ENCODE data around the gene DDR1.
"Not testable (repeated sequence)": the region's sequence is repeated elsewhere in the genome, so short reads cannot be mapped to it uniquely, and the experiment has no call there.

DDR1 gene

DNA sequence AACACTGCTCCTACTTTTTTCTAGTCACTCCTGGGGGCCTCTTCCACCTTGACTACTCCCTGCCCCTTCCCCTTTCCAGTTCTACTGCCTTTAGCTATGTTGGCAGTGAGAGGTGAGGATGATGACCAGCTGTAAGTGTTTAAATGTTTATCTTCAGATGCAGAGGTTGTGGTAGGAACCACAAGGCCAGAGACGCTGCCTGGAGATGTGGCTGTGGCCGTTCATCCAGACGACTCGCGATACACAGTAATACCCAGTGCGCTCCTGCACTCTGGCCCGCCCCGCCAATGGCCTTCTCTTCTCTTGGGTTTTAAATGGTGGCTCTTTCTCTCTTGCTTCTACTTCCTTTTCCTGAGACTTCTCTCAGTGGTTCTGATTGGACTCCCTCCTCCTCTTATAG is 34.4 kb downstream of the DDR1 start:
- no peak for DNase-seq (ENCODE audit: low read depth)

DNA sequence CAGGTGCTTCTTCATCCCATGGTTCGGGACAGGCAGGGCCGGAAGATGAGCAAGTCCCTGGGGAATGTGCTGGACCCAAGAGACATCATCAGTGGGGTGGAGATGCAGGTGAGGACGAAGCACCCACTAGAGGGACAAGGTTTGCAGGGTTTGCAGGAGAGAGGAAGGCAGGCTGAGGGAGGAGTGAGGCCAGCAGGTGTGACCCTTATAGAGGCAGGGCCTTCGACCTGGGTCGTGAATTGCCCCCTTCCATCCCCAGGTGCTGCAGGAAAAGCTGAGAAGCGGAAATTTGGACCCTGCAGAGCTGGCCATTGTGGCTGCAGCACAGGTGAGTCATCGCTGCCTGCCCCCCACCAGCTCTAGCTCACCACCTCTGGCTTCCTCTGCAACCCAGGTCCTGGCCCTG is 38.1 kb downstream of the DDR1 start:
- no peak for DNase-seq (ENCODE audit: low read depth)

DNA sequence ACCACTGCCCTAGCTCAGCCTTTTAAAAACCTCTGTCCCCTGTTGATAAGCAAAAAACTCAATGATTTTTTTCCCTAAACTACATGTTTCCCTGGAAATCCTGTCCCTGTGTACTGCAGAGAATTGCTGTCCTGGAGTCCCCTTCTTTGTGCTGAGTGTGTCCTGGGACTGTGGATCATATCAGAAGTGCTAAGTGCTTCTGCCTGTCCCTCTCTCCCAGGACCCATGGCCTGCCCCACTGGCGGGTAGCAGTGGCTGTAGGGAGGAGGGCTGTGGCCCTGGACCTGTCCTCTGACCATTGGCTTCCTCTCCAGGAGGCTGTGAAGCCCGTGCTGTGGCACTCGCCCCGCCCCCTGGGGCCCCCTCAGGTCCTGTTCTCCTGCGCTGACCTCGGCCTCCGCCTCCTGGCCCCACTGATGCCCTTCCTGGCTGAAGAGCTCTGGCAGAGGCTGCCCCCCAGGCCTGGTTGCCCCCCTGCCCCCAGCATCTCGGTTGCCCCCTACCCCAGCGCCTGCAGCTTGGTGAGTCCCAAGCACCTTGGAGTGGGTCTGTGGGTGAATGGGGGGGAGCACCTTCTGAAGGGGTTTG is 39.8 kb downstream of the DDR1 start:
- DNase-seq (ENCODE audit: low read depth), result not testable (repeated sequence)

DNA sequence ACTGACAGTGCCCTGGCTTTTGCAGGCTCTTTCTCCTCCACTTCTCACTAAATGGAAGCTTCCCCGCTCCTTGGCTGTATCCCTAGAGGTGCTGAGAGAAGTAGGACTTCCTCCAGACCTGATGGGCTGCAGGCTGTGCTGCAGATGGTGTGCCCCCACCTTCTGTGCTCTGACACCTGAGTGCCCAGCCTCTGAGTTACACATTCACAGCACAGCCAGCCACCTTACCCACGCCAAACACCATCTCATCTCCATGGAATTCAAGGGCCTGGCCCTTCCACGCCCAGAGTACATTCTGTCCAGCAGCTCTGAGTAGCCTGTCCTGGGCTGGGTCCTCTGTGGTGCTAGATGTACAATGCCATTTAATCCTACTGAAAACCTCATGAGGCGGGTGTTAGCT is 42.3 kb downstream of the DDR1 start:
- peak; percentile 15 for DNase-seq (ENCODE audit: low read depth)

DNA sequence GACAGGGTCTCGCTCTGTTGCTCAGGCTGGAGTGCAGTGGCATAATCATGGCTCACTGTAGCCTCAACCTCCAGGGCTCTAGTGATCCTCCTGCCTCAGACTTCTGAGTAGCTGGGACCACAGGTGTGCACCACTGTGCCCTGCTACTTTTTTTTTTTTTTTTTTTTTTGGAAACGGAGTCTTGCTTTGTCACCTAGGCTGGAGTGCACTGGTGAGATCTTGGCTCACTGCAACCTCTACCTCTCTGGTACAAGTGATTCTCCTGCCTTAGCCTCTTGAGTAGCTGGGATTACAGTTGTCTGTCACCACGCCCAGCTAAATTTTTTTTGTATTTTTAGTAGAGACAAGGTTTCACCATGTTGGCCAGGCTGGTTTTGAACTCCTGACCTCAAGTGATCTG is 42.8 kb downstream of the DDR1 start:
- not testable (repeated sequence) for DNase-seq (ENCODE audit: low read depth)

DNA sequence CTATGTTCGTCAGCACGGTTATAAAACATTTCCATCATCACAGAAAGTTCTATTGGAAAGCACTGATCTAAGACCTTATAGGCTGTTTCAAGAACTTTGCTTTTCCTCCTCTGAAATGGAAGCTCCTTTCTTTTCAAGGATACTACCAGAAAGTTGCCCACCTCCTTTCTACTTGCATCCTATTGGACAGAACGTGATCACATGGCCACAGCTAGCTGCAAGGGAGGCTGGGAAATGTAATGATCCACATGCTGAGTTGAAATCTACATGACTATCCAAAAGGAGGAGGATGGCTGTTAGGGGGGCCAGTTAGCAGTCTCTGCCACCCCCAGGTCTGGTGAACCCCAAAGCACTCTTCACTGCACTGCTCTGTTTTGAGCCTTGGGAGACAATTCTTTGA is 44.4 kb downstream of the DDR1 start:
- DNase-seq (ENCODE audit: low read depth), result no peak

DNA sequence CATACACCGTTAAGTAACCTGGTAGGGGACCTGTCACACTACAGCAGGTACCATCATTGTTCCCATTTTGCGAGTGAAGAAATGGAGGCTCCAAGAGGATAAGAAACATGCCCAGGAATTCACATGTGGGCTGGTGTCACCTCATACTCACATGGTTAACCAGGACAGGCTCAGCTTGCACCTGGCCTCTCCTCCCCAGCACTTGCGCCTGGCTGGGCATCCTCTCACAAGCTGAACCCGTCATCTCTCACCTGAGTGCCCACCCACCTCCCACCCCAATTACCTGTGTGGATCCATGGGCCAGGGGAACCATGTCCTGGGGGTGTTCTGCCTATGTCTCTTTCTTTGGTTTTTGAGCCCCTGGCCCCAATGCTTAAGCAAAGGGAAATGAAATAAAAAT is 46.2 kb downstream of the DDR1 start:
- no peak for DNase-seq (ENCODE audit: low read depth)

DNA sequence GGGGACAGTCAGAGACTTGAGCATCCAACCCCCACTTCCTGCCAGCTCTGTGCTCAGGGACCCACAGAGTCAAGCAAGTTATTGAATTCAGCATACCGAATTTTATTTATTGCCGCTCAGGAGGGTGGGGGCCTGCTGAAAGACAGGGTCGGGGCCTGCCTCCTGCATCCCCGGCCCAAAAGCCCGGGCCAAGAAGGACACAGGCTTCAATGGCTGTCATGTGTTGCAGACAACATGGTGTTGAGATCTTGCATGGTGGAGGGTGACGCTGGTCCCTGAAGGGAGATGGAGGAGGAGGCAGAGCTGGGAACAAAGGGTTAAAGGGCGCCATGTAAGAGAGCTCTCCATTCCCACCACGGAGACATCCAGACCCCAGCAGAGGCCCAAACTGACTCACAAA is 47.0 kb downstream of the DDR1 start:
- no peak for DNase-seq (ENCODE audit: low read depth)

DNA sequence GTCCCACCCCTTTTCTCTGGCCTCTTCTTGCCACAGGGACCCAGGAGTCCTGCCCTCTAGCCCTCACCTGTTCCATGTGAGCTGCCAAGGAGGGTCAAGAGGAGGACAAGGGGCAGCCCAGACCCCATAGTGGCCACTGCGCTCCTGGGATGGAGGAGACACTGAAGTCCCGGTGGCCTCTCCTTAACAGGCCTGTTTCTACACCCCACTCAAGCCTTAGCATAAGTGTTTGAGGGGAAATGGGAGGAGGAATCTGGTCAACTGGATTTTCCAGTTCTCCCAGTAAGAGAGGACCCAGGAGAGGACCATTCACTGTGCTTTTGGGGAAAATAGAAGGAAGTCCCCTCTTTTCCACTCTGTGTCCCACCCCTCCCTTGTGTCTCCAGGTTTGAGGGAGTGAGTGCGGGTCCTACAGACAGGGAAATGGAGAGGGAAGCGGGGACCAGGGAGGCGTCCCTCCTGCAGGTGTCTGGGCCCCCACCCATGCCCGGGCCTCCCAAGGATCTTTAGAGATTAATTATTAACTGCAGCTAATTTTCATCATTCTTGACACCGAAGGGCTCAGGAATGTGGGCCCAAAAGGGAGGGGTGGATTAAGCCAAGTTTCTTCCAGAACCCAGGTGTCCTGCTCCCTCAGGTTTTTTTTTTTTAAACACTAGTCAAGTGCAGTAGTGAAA is 47.8 kb downstream of the DDR1 start, which contains the start of gene SFTA2:
Gene SFTA2, minus strand, starts transcription at position 202 of the 677 bp plus-strand sequence. Its CDS starts 74 bp downstream, at position 128.
- DNase-seq (ENCODE audit: low read depth), result no peak

DNA sequence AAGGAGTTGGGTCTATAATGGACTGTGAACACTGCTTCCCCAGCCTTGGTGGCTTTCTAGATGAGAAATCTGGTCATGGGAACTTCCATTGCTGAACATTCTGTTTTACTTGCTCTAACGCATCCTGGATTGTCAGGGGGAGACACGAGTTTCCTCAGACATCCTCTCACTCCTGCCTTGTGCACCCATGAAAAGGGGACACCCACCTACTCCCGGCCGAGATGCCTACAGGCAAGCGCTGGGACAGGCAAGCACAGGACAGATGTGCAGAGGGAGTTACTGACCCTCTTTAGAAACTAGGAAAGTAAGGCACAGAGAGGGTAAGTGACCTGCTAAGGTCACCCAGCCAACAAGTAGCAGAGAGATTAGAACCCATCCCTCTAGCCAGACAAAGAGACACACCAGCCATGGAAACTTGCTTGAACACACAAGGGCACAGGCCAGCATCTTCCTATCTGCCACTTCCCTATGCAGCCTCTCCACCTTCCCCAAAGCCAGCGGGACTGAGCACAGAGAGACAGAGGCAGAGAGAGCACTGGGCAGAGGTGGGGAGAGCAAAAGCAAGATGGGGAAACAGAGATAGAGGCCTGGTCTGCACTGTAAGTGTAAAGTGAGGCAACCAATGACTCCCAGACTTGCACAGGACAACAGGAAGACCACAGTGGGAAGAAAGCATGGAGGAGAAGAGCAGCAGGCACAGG is 48.5 kb downstream of the DDR1 start:
- no peak for DNase-seq (ENCODE audit: low read depth)

DNA sequence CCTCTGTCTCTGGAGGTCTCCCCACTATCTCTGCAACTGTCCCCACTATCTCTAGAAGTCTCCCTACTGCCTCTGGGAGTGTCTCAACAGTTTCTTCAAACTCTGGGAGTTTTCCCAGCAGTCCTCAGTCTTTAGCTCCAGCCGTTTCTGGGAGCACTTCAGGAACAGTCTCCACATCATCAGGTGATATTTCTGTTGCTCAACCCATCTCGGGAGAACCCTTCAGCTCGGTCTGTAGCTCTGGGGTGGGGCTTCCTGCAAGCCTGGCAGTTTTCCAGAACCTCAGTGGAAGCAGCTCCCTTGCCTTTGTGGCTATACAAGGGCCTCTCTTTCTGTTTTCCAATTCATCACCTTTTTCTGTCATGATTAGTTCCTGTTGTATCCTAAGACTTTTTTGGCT is 50.7 kb downstream of the DDR1 start:
- no peak for DNase-seq (ENCODE audit: low read depth)

DNA sequence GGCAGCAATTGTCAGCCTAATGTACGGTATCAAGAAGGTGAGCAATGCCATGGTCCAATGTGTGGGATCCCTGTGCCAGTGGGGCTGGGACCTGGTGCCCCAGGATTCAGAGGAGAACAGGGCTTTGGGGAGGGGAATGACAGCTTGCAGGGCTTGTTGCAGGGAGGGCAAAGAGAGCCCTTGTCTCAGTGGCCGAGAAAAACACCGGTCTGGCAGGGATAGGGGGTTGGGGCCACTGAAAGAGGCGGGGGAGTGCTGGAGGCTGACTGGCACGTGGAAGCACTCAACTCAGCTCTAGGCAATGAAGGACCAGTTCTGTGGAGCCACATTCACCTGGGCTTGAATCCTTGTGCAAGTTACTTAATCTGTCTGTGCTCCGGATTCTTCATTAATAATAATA is 52.9 kb downstream of the DDR1 start:
- no peak for DNase-seq (ENCODE audit: low read depth)

DNA sequence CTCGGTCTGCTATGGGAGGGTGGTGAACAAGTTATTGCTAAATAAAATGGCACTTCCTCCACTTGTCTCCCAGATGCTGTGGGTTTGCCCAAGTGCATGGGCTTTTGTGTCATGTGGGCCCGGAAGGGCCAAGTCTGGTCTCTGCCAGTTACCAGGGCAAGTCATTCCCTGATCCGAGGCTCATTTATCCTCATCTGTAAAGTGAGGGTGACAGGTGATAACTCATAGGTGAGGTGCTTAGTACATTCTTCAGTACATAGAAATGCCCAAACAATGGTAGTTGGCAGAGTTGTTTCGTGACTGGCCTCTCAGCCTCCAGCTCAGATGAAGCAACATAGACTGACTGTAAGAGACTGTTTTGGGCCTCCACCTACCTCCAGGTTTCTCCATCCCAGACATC is 54.4 kb downstream of the DDR1 start:
- no peak for DNase-seq (ENCODE audit: low read depth)

DNA sequence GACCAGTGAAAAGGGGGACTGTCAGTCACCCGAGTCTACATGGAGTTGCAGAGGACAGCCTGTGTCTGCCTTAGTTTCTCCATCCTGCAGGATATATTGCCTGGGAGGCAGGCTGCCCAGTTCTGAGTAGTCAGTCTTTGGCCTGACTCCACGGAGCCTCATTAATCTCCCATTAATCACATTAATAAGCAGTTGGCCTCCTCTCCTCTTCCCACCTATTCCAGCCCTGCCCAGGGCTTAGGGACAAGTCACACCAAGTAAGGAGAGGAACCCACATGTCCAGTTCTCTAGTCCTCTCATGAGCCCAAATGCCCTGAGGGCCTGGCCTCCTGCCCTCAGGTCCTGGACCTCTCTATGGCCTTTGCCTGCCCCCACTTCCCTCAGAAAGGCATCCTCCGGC is 55.2 kb downstream of the DDR1 start:
- no peak for DNase-seq (ENCODE audit: low read depth)

DNA sequence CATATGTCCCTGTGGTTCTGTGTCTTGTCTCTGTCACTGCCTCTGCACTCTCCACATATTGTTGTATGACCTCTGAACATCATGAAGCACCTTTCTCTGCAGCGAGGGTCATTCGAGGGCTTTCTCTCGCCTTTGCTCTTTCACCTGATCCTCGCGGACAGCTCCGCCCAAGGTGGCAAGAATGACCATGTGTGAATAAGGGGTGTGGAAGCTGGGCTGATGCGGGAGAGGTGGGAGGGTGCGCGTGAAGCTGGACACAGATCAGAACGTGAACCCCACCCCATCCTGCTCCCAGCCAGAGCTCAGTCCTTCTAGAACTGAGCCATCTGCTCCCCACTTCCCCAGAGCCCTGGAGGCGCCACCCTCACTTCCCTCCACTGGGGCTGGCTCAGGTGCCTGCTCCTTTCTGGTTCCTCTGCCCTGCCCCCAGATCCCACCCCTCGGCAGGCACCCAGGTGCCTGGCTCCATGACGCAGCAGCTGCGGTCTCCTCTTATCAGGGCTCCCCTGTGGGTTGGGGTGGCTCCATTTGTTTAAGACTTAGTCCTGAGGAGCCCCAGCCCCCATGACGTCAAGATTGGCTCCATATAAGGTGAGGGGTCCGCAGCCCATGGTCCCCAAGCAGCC is 56.2 kb downstream of the DDR1 start, which contains the start of gene MUCL3:
Gene MUCL3, plus strand, starts transcription at position 613 of the 626 bp plus-strand sequence. CDS start 27 bp downstream, outside the sequence.
- DNase-seq (ENCODE audit: low read depth), result no peak

DNA sequence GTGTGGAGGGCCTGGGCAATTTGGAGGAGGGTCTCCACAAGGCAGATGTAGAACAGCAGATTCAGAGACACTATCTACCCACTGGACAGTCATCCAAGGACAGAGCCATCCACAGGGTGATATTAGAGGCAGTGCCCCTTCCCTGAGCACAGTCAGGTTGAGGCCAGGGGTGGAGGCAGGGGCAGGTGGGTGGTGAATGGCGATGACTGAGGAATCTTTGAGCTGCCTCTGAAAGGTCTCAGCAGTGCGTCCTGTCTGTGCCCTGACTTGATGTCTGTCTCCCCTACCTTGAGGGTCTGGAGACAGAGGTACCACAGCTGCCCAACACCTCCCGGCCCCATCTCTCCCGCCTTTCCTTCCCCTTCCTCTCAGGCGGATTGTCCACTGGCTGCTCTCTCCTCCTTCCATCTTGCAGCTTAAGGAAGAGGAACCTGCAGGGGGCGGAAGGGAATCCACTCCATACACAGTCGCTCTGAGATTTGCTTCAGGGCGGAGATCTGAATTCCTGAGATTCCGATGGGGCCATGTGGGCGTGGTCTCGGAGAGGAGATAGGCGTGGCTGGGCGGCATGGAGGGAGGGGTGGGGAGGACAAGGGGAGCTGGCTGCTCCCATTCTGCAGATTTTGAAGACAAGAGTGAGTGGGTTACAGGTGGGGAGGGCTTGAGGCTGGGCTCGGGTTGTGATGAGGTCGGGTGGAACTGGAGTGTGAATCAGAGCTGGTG is 58.2 kb downstream of the DDR1 start:
- DNase-seq (ENCODE audit: low read depth), result peak; percentile 92

DNA sequence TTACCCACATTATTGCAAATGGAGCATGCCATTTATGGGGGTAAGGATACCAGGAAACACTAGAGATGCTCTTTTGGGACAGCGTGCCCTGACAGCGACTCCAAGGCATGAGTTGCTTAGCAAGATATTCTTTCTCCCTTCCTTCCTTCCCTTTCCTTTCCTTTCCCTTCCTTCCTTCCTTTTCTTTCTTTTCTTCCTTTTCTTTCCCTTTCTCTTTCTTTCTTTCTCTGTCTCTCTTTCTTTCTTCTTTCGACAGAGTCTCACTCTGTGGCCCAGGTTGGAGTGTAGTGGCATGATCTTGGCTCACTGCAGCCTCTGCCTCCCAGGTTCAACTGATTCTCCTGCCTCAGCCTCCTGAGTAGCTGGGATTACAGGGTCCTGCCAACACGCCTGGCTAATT is 59.7 kb downstream of the DDR1 start:
- no peak for DNase-seq (ENCODE audit: low read depth)

DNA sequence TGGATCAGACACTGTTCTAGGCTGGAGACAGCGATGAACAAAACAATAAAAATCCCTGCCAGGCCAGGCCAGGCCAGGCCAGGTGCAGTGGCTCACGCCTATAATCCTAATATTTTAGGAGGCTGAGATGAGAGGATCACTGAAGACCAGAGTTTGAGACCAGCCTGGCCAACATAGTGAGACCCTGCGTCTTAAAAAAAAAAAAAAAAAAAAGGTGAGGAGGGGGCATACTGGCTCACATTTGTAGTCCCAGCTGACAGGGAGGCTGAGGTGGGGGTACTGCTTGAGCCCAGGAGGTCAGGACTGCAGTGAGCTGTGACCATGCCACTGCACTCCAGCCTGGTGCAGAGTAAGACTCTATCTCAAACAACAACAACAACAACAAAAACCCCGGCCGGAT is 61.0 kb downstream of the DDR1 start:
- DNase-seq (ENCODE audit: low read depth), result no peak

DNA sequence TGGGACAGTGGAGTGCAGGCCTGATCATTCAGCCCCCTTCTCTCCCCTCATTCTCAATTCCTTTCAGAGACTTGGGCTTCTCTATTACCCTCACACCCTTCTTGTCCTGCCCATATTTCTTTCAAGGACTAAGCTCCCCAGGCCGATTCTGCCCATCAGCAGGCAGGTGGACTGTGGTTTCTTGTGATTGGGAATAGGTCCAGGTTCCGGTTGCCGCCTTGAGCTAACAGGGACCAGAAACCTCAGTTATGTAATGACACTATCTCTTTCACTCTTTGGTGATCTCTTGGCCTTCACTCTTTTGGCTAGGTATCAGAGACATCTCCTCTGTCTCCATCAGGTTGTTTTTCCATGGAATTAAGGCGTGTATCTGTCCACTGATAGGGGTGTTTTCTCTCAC is 62.9 kb downstream of the DDR1 start:
- no peak for DNase-seq (ENCODE audit: low read depth)

DNA sequence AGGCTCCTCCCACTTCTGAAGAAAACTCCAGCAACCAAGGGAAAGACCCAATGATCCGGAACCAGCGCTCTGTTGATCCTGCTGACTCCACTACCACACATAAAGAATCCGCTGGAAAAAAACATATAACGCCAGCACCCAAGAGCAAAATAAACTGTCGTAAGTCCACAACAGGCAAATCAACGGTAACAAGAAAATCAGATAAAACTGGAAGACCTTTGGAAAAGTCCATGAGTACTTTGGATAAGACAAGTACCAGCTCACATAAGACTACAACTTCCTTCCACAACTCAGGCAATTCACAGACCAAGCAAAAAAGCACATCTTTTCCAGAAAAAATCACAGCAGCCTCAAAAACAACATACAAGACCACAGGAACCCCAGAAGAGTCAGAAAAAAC is 64.5 kb downstream of the DDR1 start:
- DNase-seq (ENCODE audit: low read depth), result no peak

All from EH (cell line).